Endothelial cell of umbilical vein (primary cell): Measurements from ENCODE around the gene PTGES.

Experiments used
- CTCF ChIP-seq, 2 donors: IDR thresholded peaks; 1 replicate in 1 of 2; 2 replicates in 1 of 2; pipeline ENCODE4 v1.5.1; 2011; ENCODE audit warnings: low read length in 2 of 2, mild to moderate bottlenecking in 2 of 2, moderate library complexity in 2 of 2, control low read depth in 1 of 2, inconsistent platforms in 1 of 2, low read depth in 1 of 2; ENCODE audit not compliant: insufficient read depth in 1 of 2; ENCODE audit errors: extremely low read depth in 1 of 2
- MAX ChIP-seq: IDR thresholded peaks from 2 replicates; pipeline ENCODE4 v1.6.1; 2011; ENCODE audit not compliant: insufficient read depth, insufficient read length
- POLR2AphosphoS5 ChIP-seq: IDR thresholded peaks from 2 replicates; pipeline ENCODE4 v1.6.1; 2012; ENCODE audit warnings: low read depth, mild to moderate bottlenecking, control low read depth, low read length, moderate library complexity; ENCODE audit not compliant: insufficient read depth

- TF ChIP-seq CTCF (IDR thresholded peaks at IDR 0.05; ENCODE audit: extremely low read depth in 1 of 2, insufficient read depth in 1 of 2, low read depth in 1 of 2, low read length in 2 of 2) (no peak), POLR2AphosphoS5 (no peak), MAX (no peak)
Measured at GRCh38 chr9:129770741-129771140, 17.9 kb upstream of the PTGES start.
